Trophoblast cell (in vitro differentiated cells and primary cell): Measurements from ENCODE around the gene SSR4.

Source experiments
- DNase-seq, 2 donors: peaks; one replicate each; pipeline ENCODE4 v3.0.0-alpha.2; 2016
- H2AFZ ChIP-seq: 2 replicates; pipeline ENCODE4 v1.6.1; 2013; ENCODE audit warnings: low read length, moderate library complexity, mild to moderate bottlenecking; ENCODE audit not compliant: insufficient read depth, poor library complexity
- H2AK5ac ChIP-seq: 2 replicates; pipeline ENCODE4 v1.6.1; 2013; ENCODE audit warnings: mild to moderate bottlenecking, low read length
- H2BK120ac ChIP-seq: 2 replicates; pipeline ENCODE4 v1.6.1; 2013; ENCODE audit warnings: low read length, mild to moderate bottlenecking, moderate library complexity; ENCODE audit not compliant: insufficient read depth, poor library complexity
- H2BK12ac ChIP-seq: 2 replicates; pipeline ENCODE4 v1.6.1; 2013; ENCODE audit warnings: mild to moderate bottlenecking, low read length, moderate library complexity
- H2BK5ac ChIP-seq: 2 replicates; pipeline ENCODE4 v1.6.1; 2013; ENCODE audit warnings: low read length, low read depth, moderate library complexity, mild to moderate bottlenecking; ENCODE audit not compliant: poor library complexity
- H3K14ac ChIP-seq: 2 replicates; pipeline ENCODE4 v1.6.1; 2013; ENCODE audit warnings: mild to moderate bottlenecking, low read length
- H3K18ac ChIP-seq: 2 replicates; pipeline ENCODE4 v1.6.1; 2013; ENCODE audit warnings: mild to moderate bottlenecking, low read length
- H3K23ac ChIP-seq: 2 replicates; pipeline ENCODE4 v1.6.1; 2013; ENCODE audit warnings: low read length
- H3K27ac ChIP-seq: 2 replicates; pipeline ENCODE4 v1.5.1; 2013; ENCODE audit warnings: low read depth, mild to moderate bottlenecking, inconsistent platforms, low read length, moderate library complexity
- H3K27me3 ChIP-seq: 2 replicates; pipeline ENCODE4 v1.6.1; 2013; ENCODE audit warnings: inconsistent platforms, mild to moderate bottlenecking, low read length, moderate library complexity; ENCODE audit not compliant: insufficient read depth
- H3K36me3 ChIP-seq, 2 experiments: 1 replicate in 1 of 2; 2 replicates in 1 of 2; pipeline ENCODE4 v1.6.1; 2013; ENCODE audit warnings: low read length in 2 of 2, mild to moderate bottlenecking in 2 of 2, moderate library complexity in 1 of 2; ENCODE audit not compliant: insufficient read depth in 2 of 2, control insufficient read depth in 1 of 2
- H3K4ac ChIP-seq: 2 replicates; pipeline ENCODE4 v1.6.1; 2013; ENCODE audit warnings: low read depth, mild to moderate bottlenecking, low read length, moderate library complexity
- H3K4me1 ChIP-seq, 2 experiments: 1 replicate in 1 of 2; 2 replicates in 1 of 2; pipeline ENCODE4 v1.6.1; 2013; ENCODE audit warnings: low read length in 2 of 2, mild to moderate bottlenecking in 2 of 2, moderate library complexity in 1 of 2; ENCODE audit not compliant: insufficient read depth in 2 of 2, control insufficient read depth in 1 of 2
- H3K4me2 ChIP-seq: 2 replicates; pipeline ENCODE4 v1.6.1; 2013; ENCODE audit warnings: inconsistent platforms, mild to moderate bottlenecking, low read length, moderate library complexity
- H3K4me3 ChIP-seq: 2 replicates; pipeline ENCODE4 v1.5.1; 2013; ENCODE audit warnings: mild to moderate bottlenecking, low read depth, low read length, inconsistent platforms
- H3K79me1 ChIP-seq: one replicate; pipeline ENCODE4 v1.6.1; 2013; ENCODE audit warnings: low read length
- H3K79me2 ChIP-seq: 2 replicates; pipeline ENCODE4 v1.6.1; 2013; ENCODE audit warnings: low read length, mild to moderate bottlenecking; ENCODE audit not compliant: control insufficient read depth, insufficient read depth, poor library complexity
- H3K9ac ChIP-seq: 2 replicates; pipeline ENCODE4 v1.6.1; 2013; ENCODE audit warnings: mild to moderate bottlenecking, low read length
- H3K9me3 ChIP-seq: 2 replicates; pipeline ENCODE4 v1.6.1; 2013; ENCODE audit warnings: low read depth, mild to moderate bottlenecking, control low read depth, inconsistent platforms, low read length; ENCODE audit not compliant: insufficient read depth
- H4K12ac ChIP-seq: 2 replicates; pipeline ENCODE4 v1.6.1; 2013; ENCODE audit warnings: low read depth, mild to moderate bottlenecking, low read length, moderate library complexity
- H4K8ac ChIP-seq: 2 replicates; pipeline ENCODE4 v1.6.1; 2013; ENCODE audit warnings: low read depth, mild to moderate bottlenecking, low read length, moderate library complexity
- H4K91ac ChIP-seq: one replicate; pipeline ENCODE4 v1.6.1; 2013; ENCODE audit warnings: low read depth, mild to moderate bottlenecking, low read length, moderate library complexity
- whole genome bisulfite sequencing: extraction: QIAGEN DNeasy Blood & Tissue Kit; methylation state at CpG from one replicate; pipeline ENCODE4 v1.1.7; 2013; ENCODE audit warnings: missing lambda C conversion rate; ENCODE audit not compliant: insufficient read length, insufficient coverage; ENCODE audit errors: extremely low coverage; 5-methylcytosine and 5-hydroxymethylcytosine counted together

The SSR4 gene

GRCh38 chrX:153836921-153837320 is 42.5 kb downstream of the SSR4 start:
- Histone ChIP-seq H3K14ac (no peak overlapping the region), H2AK5ac (no peak overlapping the region), H3K27ac (no peak overlapping the region), H2BK120ac (no peak overlapping the region), H3K27me3 (no peaks in the 10 kb centered on the region), H3K18ac (no peak overlapping the region), H3K79me2 (no peaks in the 10 kb centered on the region), H3K79me1 (no peaks in the 10 kb centered on the region), H3K4me1 (no peaks in the 10 kb centered on the region), H4K12ac (no peak overlapping the region), H3K9ac (no peak overlapping the region), H2BK5ac (no peak overlapping the region), H3K4me3 (no peak overlapping the region), H3K4me2 (no peak overlapping the region), H4K8ac (no peak overlapping the region), H3K4ac (no peak overlapping the region), H2BK12ac (no peak overlapping the region), H3K36me3 (no peaks in the 10 kb centered on the region), H4K91ac (no peak overlapping the region), H2AFZ (no peak overlapping the region), H3K23ac (no peak overlapping the region), H3K9me3 (no peaks in the 10 kb centered on the region)
- WGBS = no CpG with 5 or more reads among the region's 6 CpGs
- DNase-seq = no peak

DNA sequence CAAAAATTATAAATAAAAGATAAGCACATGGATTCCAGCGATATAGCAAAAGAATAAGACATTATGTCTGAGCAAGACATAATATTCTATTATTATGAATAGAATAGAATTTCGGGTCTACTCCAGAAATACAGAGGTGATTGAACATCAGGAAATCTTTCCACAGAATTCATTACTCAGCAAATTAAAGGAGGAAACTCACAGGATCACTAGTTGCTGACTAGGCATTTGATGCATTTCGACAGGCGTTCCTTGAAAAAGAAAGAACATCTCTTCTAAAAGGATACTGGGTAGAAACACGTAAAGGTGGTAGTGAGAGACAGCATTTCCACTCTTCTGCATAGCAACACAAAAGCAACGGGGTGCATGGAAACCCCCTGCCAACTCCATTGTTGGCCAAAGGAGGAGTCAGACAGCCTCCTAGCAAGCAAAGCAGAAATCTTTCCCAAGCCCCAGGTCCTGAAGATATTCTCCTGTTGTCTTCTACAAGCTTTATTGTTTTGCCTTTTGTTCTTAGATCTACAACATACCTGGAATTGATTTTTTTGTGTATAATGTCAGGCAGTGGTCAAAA is 50.1 kb downstream of the SSR4 start:
- WGBS = no CpG with 5 or more reads among the region's 6 CpGs
- no peak for DNase-seq
- H3K4me1 ChIP-seq = no peaks in the 10 kb centered on the region
- no peak overlapping the region for H2BK5ac ChIP-seq
- no peak overlapping the region for H3K9ac ChIP-seq
- H3K18ac ChIP-seq = no peak overlapping the region
- no peak overlapping the region for H4K8ac ChIP-seq
- H4K91ac ChIP-seq = no peak overlapping the region
- H3K4ac ChIP-seq = no peak overlapping the region
- H3K79me2 ChIP-seq = no peaks in the 10 kb centered on the region
- no peaks in the 10 kb centered on the region for H3K79me1 ChIP-seq
- no peaks in the 10 kb centered on the region for H3K9me3 ChIP-seq
- no peak overlapping the region for H4K12ac ChIP-seq
- no peaks in the 10 kb centered on the region for H3K36me3 ChIP-seq
- no peak overlapping the region for H3K4me3 ChIP-seq
- H3K14ac ChIP-seq = no peak overlapping the region
- H2AK5ac ChIP-seq = no peak overlapping the region
- no peak overlapping the region for H2AFZ ChIP-seq
- H3K4me2 ChIP-seq = no peak overlapping the region
- no peaks in the 10 kb centered on the region for H3K27me3 ChIP-seq
- H2BK120ac ChIP-seq = no peak overlapping the region
- no peak overlapping the region for H3K23ac ChIP-seq
- no peak overlapping the region for H3K27ac ChIP-seq
- H2BK12ac ChIP-seq = no peak overlapping the region

DNA sequence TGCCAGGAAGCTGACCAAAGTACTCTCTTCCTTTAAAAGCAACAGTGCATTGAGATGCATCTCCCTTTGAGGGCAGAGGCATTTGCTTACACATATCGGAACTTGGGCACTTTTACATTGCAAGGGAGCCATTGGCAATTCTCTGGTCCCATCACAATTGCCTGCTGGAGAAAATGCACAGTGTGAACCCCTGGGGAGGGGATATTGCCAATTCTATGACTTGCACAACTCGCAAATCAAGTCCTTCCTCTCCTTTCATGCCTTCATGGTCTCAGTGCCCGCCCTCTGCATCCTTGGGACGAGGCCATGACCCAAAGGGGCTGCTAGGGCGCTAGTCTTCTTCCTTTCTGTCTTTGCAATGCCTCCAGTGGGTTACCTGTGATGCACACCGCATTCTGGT is 50.7 kb downstream of the SSR4 start:
- Histone ChIP-seq H2AK5ac (no peak overlapping the region), H3K27me3 (no peaks in the 10 kb centered on the region), H4K8ac (no peak overlapping the region), H3K27ac (no peak overlapping the region), H3K9me3 (no peaks in the 10 kb centered on the region), H3K4ac (no peak overlapping the region), H3K36me3 (no peaks in the 10 kb centered on the region), H3K79me1 (no peaks in the 10 kb centered on the region), H3K4me2 (no peak overlapping the region), H3K4me1 (no peaks in the 10 kb centered on the region), H2BK5ac (no peak overlapping the region), H3K4me3 (no peak overlapping the region), H3K23ac (no peak overlapping the region), H4K12ac (no peak overlapping the region), H3K18ac (no peak overlapping the region), H2BK12ac (no peak overlapping the region), H2AFZ (no peak overlapping the region), H4K91ac (no peak overlapping the region), H3K14ac (no peak overlapping the region), H2BK120ac (no peak overlapping the region), H3K9ac (no peak overlapping the region), H3K79me2 (no peaks in the 10 kb centered on the region)
- no peak for DNase-seq
- no CpG with 5 or more reads among the region's 6 CpGs for WGBS

GRCh38 chrX:153845842-153846241 is 51.4 kb downstream of the SSR4 start:
- Histone ChIP-seq H2BK12ac (no peak overlapping the region), H3K27ac (no peak overlapping the region), H3K36me3 (no peaks in the 10 kb centered on the region), H2BK120ac (no peak overlapping the region), H2AK5ac (no peak overlapping the region), H4K8ac (no peak overlapping the region), H3K9me3 (no peaks in the 10 kb centered on the region), H4K91ac (no peak overlapping the region), H3K27me3 (no peaks in the 10 kb centered on the region), H4K12ac (no peak overlapping the region), H3K9ac (no peak overlapping the region), H3K79me1 (no peaks in the 10 kb centered on the region), H3K18ac (no peak overlapping the region), H2BK5ac (no peak overlapping the region), H3K79me2 (no peaks in the 10 kb centered on the region), H3K23ac (no peak overlapping the region), H3K4me2 (no peak overlapping the region), H3K4me1 (no peaks in the 10 kb centered on the region), H3K14ac (no peak overlapping the region), H3K4me3 (no peak overlapping the region), H2AFZ (no peak overlapping the region), H3K4ac (no peak overlapping the region)
- DNase-seq = peak; percentile 45 to 71
- WGBS = no CpG with 5 or more reads among the region's 3 CpGs
